GM12878 (cell line): ENCODE data around the gene QRFP. TPM values are rescaled to one million over a fixed set of nuclear protein-coding genes. Genes with fewer than 3 reads are reported as not detected.
A peak's percentile ranks its signal among the peaks of the same experiment; 100 is the strongest.

ENCODE experiments used
- ATF7 ChIP-seq: fragments of 450-650 bp; IDR thresholded peaks from 2 replicates; pipeline ENCODE4 v1.6.1; 2016; ENCODE audit warnings: low read depth, mild to moderate bottlenecking
- BCL11A ChIP-seq: IDR thresholded peaks from 2 replicates; pipeline ENCODE4 v1.6.1; 2011; ENCODE audit warnings: low read depth, low read length
- BHLHE40 ChIP-seq, 2 experiments: fragments of 450-650 bp in 1 of 2; IDR thresholded peaks; 2 replicates each; pipeline ENCODE4 v1.6.1; 2011 to 2017; ENCODE audit warnings: low read depth in 2 of 2, borderline replicate concordance in 1 of 2, improper control_type of control experiment in 1 of 2, low read length in 1 of 2, mild to moderate bottlenecking in 1 of 2
- EED ChIP-seq: sonication (generic); IDR thresholded peaks from 2 replicates; pipeline ENCODE4 v1.6.1; 2016; ENCODE audit warnings: antibody characterized with exemption, low read depth
- EP300 ChIP-seq, 2 experiments: fragments of 150-350 bp in 1 of 2; IDR thresholded peaks; 2 replicates each; pipeline ENCODE4 v1.6.1; 2011 to 2012; ENCODE audit warnings: low read depth in 2 of 2, low read length in 2 of 2, borderline replicate concordance in 1 of 2, improper control_type of control experiment in 1 of 2, inconsistent platforms in 1 of 2; ENCODE audit not compliant: control insufficient read depth in 1 of 2
- ESRRA ChIP-seq: IDR thresholded peaks from 2 replicates; pipeline ENCODE4 v1.6.1; 2012; ENCODE audit warnings: mild to moderate bottlenecking, low read length, improper control_type of control experiment
- ETV6 ChIP-seq, 2 experiments: fragments of 450-650 bp in 1 of 2; IDR thresholded peaks in 1 of 2; conservative IDR thresholded peaks in 1 of 2; 2 replicates each; pipeline ENCODE4 v1.6.1; 2014; ENCODE audit warnings: antibody characterized with exemption in 1 of 2, borderline replicate concordance in 1 of 2, low read depth in 1 of 2, mild to moderate bottlenecking in 1 of 2, moderate library complexity in 1 of 2
- EZH2 ChIP-seq: IDR thresholded peaks from 2 replicates; pipeline ENCODE4 v1.6.1; 2012; ENCODE audit warnings: low read depth, mild to moderate bottlenecking, control low read depth, inconsistent platforms, low read length, borderline replicate concordance; ENCODE audit not compliant: control insufficient read depth
- FOXM1 ChIP-seq: IDR thresholded peaks from 2 replicates; pipeline ENCODE4 v1.6.1; 2012; ENCODE audit warnings: low read depth, mild to moderate bottlenecking, inconsistent platforms, low read length, moderate library complexity
- IRF4 ChIP-seq: IDR thresholded peaks from 2 replicates; pipeline ENCODE4 v1.6.1; 2011; ENCODE audit warnings: low read depth, low read length
- MEF2A ChIP-seq: IDR thresholded peaks from 2 replicates; pipeline ENCODE4 v1.6.1; 2011; ENCODE audit warnings: low read depth, mild to moderate bottlenecking, low read length, moderate library complexity; ENCODE audit not compliant: insufficient read depth
- MEF2B ChIP-seq: fragments of 450-650 bp; IDR thresholded peaks from 2 replicates; pipeline ENCODE4 v1.6.1; 2018; ENCODE audit warnings: mild to moderate bottlenecking, moderate library complexity; ENCODE audit not compliant: partially characterized antibody, poor library complexity, severe bottlenecking
- MTA2 ChIP-seq: fragments of 450-650 bp; IDR thresholded peaks from 2 replicates; pipeline ENCODE4 v1.6.1; 2016; ENCODE audit warnings: low read depth, mild to moderate bottlenecking, moderate library complexity
- MTA3 ChIP-seq: IDR thresholded peaks from 2 replicates; pipeline ENCODE4 v1.6.1; 2012; ENCODE audit warnings: low read length, inconsistent platforms, borderline replicate concordance
- NR2F1 ChIP-seq: fragments of 450-650 bp; conservative IDR thresholded peaks from 2 replicates; pipeline ENCODE4 v1.6.1; 2017; ENCODE audit warnings: mild to moderate bottlenecking
- PAX5 ChIP-seq: IDR thresholded peaks from 2 replicates; pipeline ENCODE4 v1.6.1; 2011; ENCODE audit warnings: low read depth, low read length, borderline replicate concordance
- PML ChIP-seq: IDR thresholded peaks from 2 replicates; pipeline ENCODE4 v1.6.1; 2012; ENCODE audit warnings: low read length, inconsistent platforms
- POLR2A ChIP-seq: IDR thresholded peaks from 2 replicates; pipeline ENCODE4 v1.6.1; 2011; ENCODE audit warnings: low read depth, mild to moderate bottlenecking, low read length
- RUNX3 ChIP-seq: IDR thresholded peaks from 2 replicates; pipeline ENCODE4 v1.6.1; 2012; ENCODE audit warnings: low read length, inconsistent platforms
- ZNF384 ChIP-seq: IDR thresholded peaks from 2 replicates; pipeline ENCODE4 v1.6.1; 2012; ENCODE audit warnings: low read depth, mild to moderate bottlenecking, low read length, improper control_type of control experiment, borderline replicate concordance
- polyA plus RNA-seq, 11 experiments: library from polyadenylated mRNA; depleted of rRNA in 4 of 11; unstranded in 6 of 11; stranded (reverse) in 5 of 11; fragments of >200 nt; fragmentation: Nextera tagmentation in 4 of 11; fragmentation: Illumina TruSeq in 1 of 11; extraction: Ambion mirVana in 4 of 11; extraction: Trizol in 1 of 11; gene quantifications; 1 replicate in 1 of 11; 2 replicates in 10 of 11; pipeline versions ENCODE4 v1.2.1 to v1.2.3, GENCODE V29; 2011 to 2016; ENCODE audit warnings: inconsistent platforms in 2 of 11, missing spikeins in 2 of 11, low read depth in 1 of 11
- total RNA-seq, 4 experiments: library from RNA; depleted of rRNA in 3 of 4; stranded (reverse); fragments of >200 nt in 3 of 4; fragmentation: Illumina TruSeq in 1 of 4; extraction: Trizol in 1 of 4; gene quantifications; 2 replicates each; pipeline versions ENCODE4 v1.2.1 to v1.2.3, GENCODE V29; 2013 to 2021
- TF ChIP-seq, protein P1 (sequence below): fragments of 450-650 bp; IDR thresholded peaks from 2 replicates; pipeline ENCODE4 v1.6.1; 2017; ENCODE audit warnings: mild to moderate bottlenecking, low read depth, inconsistent platforms; ENCODE audit not compliant: poor library complexity, severe bottlenecking

Gene QRFP
- total and polyA plus RNA-seq, 10 of the 15 experiments (the other 5 are each of a cell fraction or from before 2014, with no cell fraction given): not detected

DNA sequence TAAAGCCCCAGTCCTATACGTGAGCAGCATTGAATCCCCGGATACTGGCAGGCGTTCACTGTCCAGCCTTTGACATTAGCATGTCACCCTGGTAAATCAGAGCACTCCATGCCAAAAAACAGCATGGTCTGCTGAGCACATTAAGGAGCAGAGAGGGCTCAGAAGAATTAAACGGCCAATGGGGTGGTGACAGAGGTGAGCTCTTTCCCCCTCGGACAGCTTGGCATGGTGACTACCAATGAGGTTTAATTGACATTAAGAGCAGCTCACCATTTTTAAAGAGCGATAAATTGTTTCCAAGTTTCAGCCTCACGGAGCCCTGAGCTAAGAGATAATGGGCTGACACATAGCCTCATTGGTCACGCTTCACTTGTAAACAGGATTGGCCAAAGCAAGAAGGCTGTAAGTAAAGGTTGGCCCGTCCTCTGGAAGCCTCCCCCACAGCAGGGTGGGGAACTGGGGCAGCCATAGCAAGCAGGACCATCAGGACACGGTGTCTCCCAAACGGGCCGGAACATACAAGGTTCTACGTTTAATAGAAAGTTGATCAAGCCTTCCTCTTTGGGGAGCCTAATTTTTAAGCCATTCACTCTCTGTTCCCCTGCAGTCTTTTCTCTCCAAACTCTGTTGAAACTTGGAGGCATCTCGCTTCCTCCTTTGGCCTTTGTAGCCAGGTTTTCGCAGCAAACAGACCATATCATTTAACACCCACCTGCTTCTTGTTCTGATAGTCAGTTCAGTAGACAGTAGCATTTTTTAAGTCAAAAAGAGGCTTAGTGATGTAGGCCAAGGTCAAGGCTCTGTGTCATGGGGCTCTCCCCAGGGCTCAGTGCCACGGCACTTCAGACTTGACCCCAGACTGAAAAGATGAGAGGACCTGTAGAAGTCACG is 25.9 kb downstream of the QRFP start (continued):
- TF ChIP-seq EP300 (IDR thresholded peaks at IDR 0.05; ENCODE audit: borderline replicate concordance in 1 of 2, control insufficient read depth in 1 of 2, low read depth in 2 of 2, low read length in 2 of 2) (peak in 1 of 2 experiments; percentile 25; a peak in 1 of 4 replicates), BHLHE40 (IDR thresholded peaks at IDR 0.05; ENCODE audit: borderline replicate concordance in 1 of 2, low read depth in 2 of 2, low read length in 1 of 2) (peak in 1 of 2 experiments; percentile 15; a peak in 1 of 4 replicates), EED (peak; percentile 65; the same call in 1 of the 2 replicates), BCL11A (peak; percentile 45; the same call in 1 of the 2 replicates), NR2F1 (peak; percentile 95), PAX5 (peak; percentile 88), EZH2 (no peak), ZNF384 (no peak), ETV6 (conservative IDR thresholded peaks at IDR 0.05 in 1 of 2, IDR thresholded peaks at IDR 0.05 in 1 of 2; ENCODE audit: borderline replicate concordance in 1 of 2, low read depth in 1 of 2) (no peak), PML (0 out of 2 replicates have a peak, but pooled peaks have one; percentile 40), MEF2A (0 out of 2 replicates have a peak, but pooled peaks have one; percentile 33), MTA3 (peak; percentile 89; the same call in 1 of the 2 replicates), IRF4 (peak; percentile 70; the same call in 1 of the 2 replicates), FOXM1 (peak; percentile 83), RUNX3 (peak; percentile 48), MEF2B (peak; percentile 12), MTA2 (peak; percentile 62; the same call in 1 of the 2 replicates), ESRRA (peak; percentile 68; the same call in 1 of the 2 replicates), POLR2A (no peak), ATF7 (0 out of 2 replicates have a peak, but pooled peaks have one; percentile 53)
- TF ChIP-seq, protein P1, sequence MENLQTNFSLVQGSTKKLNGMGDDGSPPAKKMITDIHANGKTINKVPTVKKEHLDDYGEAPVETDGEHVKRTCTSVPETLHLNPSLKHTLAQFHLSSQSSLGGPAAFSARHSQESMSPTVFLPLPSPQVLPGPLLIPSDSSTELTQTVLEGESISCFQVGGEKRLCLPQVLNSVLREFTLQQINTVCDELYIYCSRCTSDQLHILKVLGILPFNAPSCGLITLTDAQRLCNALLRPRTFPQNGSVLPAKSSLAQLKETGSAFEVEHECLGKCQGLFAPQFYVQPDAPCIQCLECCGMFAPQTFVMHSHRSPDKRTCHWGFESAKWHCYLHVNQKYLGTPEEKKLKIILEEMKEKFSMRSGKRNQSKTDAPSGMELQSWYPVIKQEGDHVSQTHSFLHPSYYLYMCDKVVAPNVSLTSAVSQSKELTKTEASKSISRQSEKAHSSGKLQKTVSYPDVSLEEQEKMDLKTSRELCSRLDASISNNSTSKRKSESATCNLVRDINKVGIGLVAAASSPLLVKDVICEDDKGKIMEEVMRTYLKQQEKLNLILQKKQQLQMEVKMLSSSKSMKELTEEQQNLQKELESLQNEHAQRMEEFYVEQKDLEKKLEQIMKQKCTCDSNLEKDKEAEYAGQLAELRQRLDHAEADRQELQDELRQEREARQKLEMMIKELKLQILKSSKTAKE: peak; percentile 80
